ENCODE results near the gene HM13.

HM13 gene

GRCh38 chr20:31602431-31602778 is 88.2 kb downstream of the HM13 start:
- Histone ChIP-seq H3K4me3 (no peak overlapping the region), H3K27ac (peak overlapping the region in 1 of 2 donors; percentile 50)
- TF ChIP-seq, protein P1, sequence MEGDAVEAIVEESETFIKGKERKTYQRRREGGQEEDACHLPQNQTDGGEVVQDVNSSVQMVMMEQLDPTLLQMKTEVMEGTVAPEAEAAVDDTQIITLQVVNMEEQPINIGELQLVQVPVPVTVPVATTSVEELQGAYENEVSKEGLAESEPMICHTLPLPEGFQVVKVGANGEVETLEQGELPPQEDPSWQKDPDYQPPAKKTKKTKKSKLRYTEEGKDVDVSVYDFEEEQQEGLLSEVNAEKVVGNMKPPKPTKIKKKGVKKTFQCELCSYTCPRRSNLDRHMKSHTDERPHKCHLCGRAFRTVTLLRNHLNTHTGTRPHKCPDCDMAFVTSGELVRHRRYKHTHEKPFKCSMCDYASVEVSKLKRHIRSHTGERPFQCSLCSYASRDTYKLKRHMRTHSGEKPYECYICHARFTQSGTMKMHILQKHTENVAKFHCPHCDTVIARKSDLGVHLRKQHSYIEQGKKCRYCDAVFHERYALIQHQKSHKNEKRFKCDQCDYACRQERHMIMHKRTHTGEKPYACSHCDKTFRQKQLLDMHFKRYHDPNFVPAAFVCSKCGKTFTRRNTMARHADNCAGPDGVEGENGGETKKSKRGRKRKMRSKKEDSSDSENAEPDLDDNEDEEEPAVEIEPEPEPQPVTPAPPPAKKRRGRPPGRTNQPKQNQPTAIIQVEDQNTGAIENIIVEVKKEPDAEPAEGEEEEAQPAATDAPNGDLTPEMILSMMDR (IDR thresholded peaks at IDR 0.05) = no peak
- DNase-seq (ENCODE audit: low spot score) = no peak

- TF ChIP-seq, protein P1 (IDR thresholded peaks at IDR 0.05) = no peak
- Histone ChIP-seq H3K4me3 (no peak overlapping the region), H3K27ac (peak overlapping the region in 1 of 2 donors; percentile 50)
- no peak for DNase-seq (ENCODE audit: low spot score)
These were observed 88.7 kb downstream of the HM13 start for GRCh38 chr20:31602779-31603441.

DNA sequence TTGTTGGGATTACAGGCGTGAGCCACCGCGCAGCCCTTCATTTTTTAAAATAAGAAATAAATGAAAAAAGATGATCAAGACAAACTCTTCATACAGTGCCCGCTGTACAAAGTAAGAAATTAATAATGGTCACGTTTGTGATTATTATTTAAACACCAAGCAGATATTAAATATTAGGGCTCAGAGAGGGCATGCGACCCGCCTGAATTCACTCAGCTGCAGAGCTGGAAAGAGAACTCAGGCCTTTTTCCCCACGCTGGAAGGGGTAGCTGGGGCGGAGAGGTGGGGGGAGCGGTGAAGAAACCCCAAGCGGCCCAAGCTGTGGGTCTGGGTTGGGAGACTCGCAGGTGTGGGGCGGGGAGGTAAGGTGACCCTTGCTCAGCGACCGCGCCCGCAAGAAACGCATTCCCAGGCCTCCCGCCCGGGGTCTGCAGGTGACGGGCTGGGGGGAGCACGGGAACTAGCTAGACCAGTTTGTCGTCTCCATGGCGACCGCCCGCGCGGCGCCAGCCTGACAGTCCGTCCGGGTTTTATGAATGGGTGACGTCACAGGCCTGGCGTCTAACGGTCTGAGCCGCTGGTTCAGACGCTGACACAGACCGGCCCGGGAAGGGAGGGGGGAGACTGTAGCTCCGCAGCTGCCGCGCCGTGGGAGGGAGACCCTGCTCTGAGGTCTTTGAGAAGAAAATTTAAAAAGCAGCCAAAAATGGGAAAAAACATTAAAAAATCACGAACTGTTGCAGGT is 89.8 kb downstream of the HM13 start:
- peak overlapping the region; percentile 87 to 94 for H3K27ac ChIP-seq
- DNase-seq (ENCODE audit: low spot score) = peak; percentile 99
- TF ChIP-seq, protein P1 (IDR thresholded peaks at IDR 0.05) = no peak
- peak overlapping the region; percentile 88 for H3K4me3 ChIP-seq

- H3K27ac ChIP-seq = peak overlapping the region; percentile 87 to 94
- H3K4me3 ChIP-seq = peak overlapping the region; percentile 88
- DNase-seq (ENCODE audit: low spot score) = peak; percentile 79
- TF ChIP-seq, protein P1 (IDR thresholded peaks at IDR 0.05) = no peak
These were observed 90.4 kb downstream of the HM13 start for GRCh38 chr20:31604567-31605030.

DNA sequence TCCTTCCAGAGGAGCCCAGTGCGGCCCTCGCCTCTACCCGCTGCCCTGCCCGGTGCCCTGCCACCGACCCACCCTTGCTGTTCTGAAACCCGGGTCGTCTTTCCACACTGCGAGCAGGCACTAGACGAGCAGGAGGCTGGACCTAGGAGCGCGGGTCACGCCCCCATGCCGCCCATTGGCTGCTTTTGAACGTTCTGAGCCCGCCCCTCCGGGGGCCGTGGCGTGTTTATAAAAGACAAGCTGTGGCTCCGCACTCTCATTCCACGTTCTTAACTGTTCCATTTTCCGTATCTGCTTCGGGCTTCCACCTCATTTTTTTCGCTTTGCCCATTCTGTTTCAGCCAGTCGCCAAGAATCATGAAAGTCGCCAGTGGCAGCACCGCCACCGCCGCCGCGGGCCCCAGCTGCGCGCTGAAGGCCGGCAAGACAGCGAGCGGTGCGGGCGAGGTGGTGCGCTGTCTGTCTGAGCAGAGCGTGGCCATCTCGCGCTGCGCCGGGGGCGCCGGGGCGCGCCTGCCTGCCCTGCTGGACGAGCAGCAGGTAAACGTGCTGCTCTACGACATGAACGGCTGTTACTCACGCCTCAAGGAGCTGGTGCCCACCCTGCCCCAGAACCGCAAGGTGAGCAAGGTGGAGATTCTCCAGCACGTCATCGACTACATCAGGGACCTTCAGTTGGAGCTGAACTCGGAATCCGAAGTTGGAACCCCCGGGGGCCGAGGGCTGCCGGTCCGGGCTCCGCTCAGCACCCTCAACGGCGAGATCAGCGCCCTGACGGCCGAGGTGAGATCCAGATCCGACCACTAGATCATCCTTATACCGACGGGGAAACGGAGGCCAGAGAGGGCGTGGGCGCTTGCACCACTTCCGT is 91.0 kb downstream of the HM13 start, which contains the start of gene ID1:
Gene ID1, plus strand, starts transcription at position 259 of the 871 bp plus-strand sequence. Its CDS starts 99 bp downstream, at position 358.
- H3K4me3 ChIP-seq = peak within 1 kb of the TSS; percentile 88
- TF ChIP-seq, protein P1 (IDR thresholded peaks at IDR 0.05) = no peak
- peak within 1 kb of the TSS; percentile 87 to 94 for H3K27ac ChIP-seq

DNA sequence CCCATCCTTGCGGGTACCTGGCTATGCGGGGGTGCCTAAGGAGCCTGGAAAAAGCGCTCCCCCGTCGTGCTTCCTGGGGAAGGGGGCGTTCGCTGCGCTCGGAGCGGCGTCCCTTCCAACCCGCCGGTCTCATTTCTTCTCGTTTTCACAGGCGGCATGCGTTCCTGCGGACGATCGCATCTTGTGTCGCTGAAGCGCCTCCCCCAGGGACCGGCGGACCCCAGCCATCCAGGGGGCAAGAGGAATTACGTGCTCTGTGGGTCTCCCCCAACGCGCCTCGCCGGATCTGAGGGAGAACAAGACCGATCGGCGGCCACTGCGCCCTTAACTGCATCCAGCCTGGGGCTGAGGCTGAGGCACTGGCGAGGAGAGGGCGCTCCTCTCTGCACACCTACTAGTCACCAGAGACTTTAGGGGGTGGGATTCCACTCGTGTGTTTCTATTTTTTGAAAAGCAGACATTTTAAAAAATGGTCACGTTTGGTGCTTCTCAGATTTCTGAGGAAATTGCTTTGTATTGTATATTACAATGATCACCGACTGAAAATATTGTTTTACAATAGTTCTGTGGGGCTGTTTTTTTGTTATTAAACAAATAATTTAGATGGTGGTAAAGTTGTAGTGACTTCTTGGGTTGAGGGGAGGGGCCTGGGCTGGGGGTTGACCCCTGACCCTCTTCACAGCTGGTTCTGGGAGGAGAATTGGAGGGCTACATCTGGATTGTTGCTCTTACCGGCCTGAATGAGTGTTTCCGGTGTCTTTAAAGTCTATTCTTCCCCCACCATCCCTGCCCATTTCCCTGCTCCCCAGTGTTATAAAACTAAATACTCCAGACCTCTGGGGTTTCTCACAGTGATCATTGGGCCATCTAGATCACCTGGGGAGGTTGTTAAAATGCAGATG is 91.9 kb downstream of the HM13 start:
- peak overlapping the region; percentile 88 for H3K4me3 ChIP-seq
- TF ChIP-seq, protein P1 (IDR thresholded peaks at IDR 0.05) = no peak
- no peak for DNase-seq (ENCODE audit: low spot score)
- peak overlapping the region; percentile 87 to 94 for H3K27ac ChIP-seq

More for the DNA sequence above, 91.0 kb downstream of the HM13 start, which contains the start of gene ID1:
- peak; percentile 98 for DNase-seq (ENCODE audit: low spot score)

Measured in coronary artery (tissue), 2 donors.